ENCODE results near the gene NELL1. TPM values are rescaled to one million over a fixed set of nuclear protein-coding genes. Genes with fewer than 3 reads are reported as not detected.
"Not testable (repeated sequence)": the region's sequence is repeated elsewhere in the genome, so short reads cannot be mapped to it uniquely, and the experiment has no call there.

NELL1 gene
- total RNA-seq, 1 experiment from 2014 or later = 0.34 TPM

- in situ Hi-C loops (cut with HindIII; ENCODE audit: low sequenced_read_pairs) = no loop called here
- DNase-seq (ENCODE audit: low spot score) = no peak
Observed at GRCh38 chr11:21133244-21133643, 463.9 kb downstream of the NELL1 start.

DNA sequence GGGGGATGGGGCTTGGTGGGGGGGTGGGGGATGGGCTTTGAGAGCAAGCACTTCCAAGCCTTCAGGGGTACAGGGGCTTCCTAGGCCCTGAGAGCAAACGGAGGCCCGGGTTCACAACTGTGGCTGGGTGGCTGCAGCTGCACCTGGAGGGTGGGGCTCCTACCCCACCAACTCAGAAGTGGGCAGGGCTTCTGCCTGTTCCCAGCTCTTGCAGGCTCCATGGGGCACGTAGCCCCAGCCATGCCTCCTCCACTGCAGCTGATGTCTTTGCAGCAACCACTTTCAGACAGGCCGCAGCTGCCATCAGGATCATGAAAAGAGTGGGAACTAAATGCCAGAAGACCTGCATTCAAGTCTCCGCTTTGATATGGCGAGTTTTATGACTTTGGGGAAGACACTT lies 464.3 kb downstream of the NELL1 start:
- in situ Hi-C loops (cut with HindIII; ENCODE audit: low sequenced_read_pairs) = no loop called here

DNA sequence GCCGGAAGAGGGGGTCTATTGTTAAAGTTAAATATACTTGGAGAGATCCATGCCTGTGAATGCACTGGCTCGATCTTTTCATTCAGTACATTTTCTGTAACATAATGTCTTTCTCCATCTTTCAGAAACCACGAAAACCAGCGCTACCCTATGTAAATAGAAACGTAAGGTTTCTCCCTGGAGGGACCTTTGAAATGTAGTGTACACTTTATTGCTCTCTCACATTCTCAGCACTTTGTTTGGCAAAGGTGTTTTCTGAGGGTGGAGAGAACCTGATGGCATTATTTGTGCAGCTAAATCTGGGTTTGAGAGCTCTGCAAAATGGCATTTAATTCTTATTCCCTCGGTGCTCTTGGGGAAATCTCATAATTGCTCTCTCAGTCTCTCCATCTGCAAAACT lies 468.4 kb downstream of the NELL1 start:
- in situ Hi-C loops (cut with HindIII; ENCODE audit: low sequenced_read_pairs) = no loop called here

More for the DNA sequence above, 464.3 kb downstream of the NELL1 start:
- no peak for DNase-seq (ENCODE audit: low spot score)

DNA sequence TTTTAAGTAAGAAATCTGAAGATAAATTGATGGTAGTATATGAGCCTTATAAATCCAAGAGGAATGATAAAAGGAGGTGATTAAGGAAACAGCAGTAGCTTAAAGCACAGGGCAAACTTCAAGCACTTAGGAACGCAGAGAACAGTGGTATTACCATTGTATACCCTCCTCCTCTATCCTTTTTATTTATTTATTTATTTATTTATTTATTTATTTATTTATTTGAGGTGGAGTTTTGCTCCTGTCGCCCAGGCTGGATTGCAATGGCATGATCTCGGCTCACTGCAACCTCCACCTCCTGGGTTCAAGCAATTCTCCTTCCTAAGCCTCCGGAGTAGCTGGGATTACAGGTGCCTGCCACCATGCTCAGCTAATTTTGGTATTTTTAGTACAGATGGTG lies 472.2 kb downstream of the NELL1 start:
- in situ Hi-C loops (cut with HindIII; ENCODE audit: low sequenced_read_pairs); DNase-seq (ENCODE audit: low spot score): not testable (repeated sequence)

More for the DNA sequence above, 468.4 kb downstream of the NELL1 start:
- no peak for DNase-seq (ENCODE audit: low spot score)

DNA sequence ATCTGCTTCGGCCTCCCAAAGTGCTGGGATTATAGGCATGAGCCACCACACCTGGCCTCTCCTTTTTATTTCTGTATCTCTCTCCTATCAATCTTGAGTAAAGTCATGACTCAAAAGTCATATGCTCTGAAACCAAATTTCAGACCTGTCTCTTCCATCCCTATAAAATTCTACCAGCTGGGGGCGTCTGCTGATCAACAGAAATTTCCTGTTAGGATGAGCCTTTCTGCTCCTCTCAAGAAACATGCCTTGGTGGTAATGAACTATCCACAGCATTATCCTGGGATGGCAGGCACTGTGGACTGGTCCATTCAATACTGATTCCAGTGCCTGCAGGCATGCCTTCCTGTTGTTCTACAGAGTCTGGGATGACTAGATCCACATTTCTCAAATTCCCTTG lies 472.6 kb downstream of the NELL1 start:
- in situ Hi-C loops (cut with HindIII; ENCODE audit: low sequenced_read_pairs) = no loop called here
- no peak for DNase-seq (ENCODE audit: low spot score)

DNA sequence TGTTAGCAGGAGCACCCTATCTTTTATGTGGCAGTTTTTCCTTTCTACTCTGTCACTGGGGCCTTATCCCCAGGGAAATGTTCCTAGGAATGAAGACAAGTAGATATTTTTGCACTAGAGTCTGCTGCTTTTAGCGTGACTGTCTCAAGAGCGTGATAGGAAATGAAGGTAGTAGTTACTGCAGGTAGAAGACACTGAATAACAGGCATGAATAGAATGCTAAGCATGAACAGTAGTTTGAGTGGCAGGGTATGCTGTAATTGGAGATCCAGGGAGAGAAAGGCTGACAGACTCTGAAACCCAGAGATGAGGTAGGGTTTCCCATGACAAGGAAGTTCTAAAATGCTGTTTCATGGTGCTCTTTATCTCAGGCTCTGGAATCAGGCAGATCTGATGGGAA lies 475.1 kb downstream of the NELL1 start:
- no peak for DNase-seq (ENCODE audit: low spot score)
- in situ Hi-C loops (cut with HindIII; ENCODE audit: low sequenced_read_pairs) = no loop called here

DNA sequence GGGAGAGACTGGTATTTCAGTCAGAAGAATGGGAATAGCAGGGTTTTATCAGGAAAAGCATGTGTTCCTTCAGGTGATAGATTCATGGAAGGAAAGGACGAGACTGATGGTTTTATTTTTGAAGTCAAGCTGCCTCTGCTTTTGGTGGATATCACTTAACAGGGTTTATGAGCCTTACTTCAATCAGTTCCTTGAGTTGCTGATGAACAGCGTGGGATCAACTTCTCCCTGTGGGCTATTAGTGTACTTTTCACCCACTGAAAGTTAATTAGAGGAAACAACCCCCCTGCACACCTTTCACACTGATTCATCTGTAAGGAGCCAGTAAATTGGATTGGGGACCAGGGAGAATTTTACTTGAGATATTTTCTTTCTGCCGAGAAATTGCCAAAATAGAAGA lies 479.0 kb downstream of the NELL1 start:
- in situ Hi-C loops (cut with HindIII; ENCODE audit: low sequenced_read_pairs) = no loop called here
- no peak for DNase-seq (ENCODE audit: low spot score)

GRCh38 chr11:21160140-21160539 lies 490.8 kb downstream of the NELL1 start:
- in situ Hi-C loops (cut with HindIII; ENCODE audit: low sequenced_read_pairs) = no loop called here

GRCh38 chr11:21169639-21170038 lies 500.3 kb downstream of the NELL1 start:
- in situ Hi-C loops (cut with HindIII; ENCODE audit: low sequenced_read_pairs) = no loop called here
- DNase-seq (ENCODE audit: low spot score) = no peak

More at GRCh38 chr11:21160140-21160539, 490.8 kb downstream of the NELL1 start:
- no peak for DNase-seq (ENCODE audit: low spot score)

- DNase-seq (ENCODE audit: low spot score) = no peak
- in situ Hi-C loops (cut with HindIII; ENCODE audit: low sequenced_read_pairs) = no loop called here
Observed at GRCh38 chr11:21173476-21173875, 504.1 kb downstream of the NELL1 start.

GRCh38 chr11:21174781-21175180 lies 505.4 kb downstream of the NELL1 start:
- in situ Hi-C loops (cut with HindIII; ENCODE audit: low sequenced_read_pairs) = no loop called here

DNA sequence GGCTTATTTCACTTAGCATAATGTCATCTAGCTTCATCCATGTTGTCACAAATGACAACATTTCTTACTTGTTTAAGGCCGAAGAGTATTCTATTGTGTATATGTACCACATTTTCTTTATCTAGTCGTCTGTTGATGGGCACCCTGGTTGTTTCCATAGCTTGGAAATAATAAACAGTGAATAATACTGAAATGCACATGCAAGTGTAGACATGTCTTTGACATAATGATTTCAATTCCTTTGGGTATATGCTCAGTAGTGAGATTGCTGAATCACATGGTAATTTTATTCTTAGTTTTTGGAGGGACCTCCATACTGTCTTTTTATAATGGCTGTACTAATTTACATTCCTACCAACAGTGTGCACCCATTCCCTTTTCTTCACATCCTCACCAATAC lies 508.0 kb downstream of the NELL1 start:
- in situ Hi-C loops (cut with HindIII; ENCODE audit: low sequenced_read_pairs) = no loop called here
- DNase-seq (ENCODE audit: low spot score) = no peak

More at GRCh38 chr11:21174781-21175180, 505.4 kb downstream of the NELL1 start:
- no peak for DNase-seq (ENCODE audit: low spot score)

- DNase-seq (ENCODE audit: low spot score) = no peak
- in situ Hi-C loops (cut with HindIII; ENCODE audit: low sequenced_read_pairs) = no loop called here
Observed at GRCh38 chr11:21179770-21180169, 510.4 kb downstream of the NELL1 start.

DNA sequence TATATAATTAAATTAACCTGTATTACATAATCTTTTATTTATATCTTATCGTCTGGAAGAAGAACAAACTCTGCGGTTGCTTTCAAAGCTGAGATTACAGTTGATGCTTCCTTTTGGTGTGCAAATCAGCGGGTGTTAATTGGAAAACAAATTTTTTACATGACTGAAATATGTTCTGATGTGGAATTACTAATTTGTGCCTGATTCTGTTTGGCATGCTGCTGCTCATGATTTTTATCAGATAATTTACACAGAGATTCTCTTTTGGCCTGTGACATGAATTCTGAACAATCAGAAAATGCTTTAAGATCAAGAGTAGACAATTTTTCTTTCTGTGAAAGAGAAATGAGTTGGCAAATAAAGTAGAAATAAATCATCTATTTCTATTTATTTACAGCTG lies 510.8 kb downstream of the NELL1 start:
- DNase-seq (ENCODE audit: low spot score) = no peak
- in situ Hi-C loops (cut with HindIII; ENCODE audit: low sequenced_read_pairs) = no loop called here

GRCh38 chr11:21185959-21186358 lies 516.6 kb downstream of the NELL1 start:
- in situ Hi-C loops (cut with HindIII; ENCODE audit: low sequenced_read_pairs) = no loop called here

GRCh38 chr11:21190181-21190580 lies 520.8 kb downstream of the NELL1 start:
- in situ Hi-C loops (cut with HindIII; ENCODE audit: low sequenced_read_pairs) = no loop called here
- no peak for DNase-seq (ENCODE audit: low spot score)

More at GRCh38 chr11:21185959-21186358, 516.6 kb downstream of the NELL1 start:
- DNase-seq (ENCODE audit: low spot score) = no peak

DNA sequence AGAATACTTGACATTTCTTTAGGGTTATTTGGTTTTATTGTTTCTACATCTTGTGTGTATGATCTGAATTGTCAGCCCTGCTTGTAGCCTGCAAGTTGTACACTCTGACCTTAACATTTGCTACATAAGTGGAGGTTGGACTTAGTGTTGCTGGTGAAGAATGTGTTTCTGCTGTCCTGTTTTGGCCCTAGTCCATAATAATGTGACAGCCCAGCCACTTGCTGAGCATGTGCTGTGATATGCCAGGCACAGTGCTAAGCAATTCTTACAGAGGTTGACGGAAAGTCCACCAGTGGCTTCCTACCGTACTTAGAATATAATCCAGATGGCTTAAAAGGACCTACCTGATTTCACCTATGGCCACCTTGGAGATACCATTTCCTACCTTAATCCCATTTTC lies 526.6 kb downstream of the NELL1 start:
- DNase-seq (ENCODE audit: low spot score) = no peak
- in situ Hi-C loops (cut with HindIII; ENCODE audit: low sequenced_read_pairs) = no loop called here

DNA sequence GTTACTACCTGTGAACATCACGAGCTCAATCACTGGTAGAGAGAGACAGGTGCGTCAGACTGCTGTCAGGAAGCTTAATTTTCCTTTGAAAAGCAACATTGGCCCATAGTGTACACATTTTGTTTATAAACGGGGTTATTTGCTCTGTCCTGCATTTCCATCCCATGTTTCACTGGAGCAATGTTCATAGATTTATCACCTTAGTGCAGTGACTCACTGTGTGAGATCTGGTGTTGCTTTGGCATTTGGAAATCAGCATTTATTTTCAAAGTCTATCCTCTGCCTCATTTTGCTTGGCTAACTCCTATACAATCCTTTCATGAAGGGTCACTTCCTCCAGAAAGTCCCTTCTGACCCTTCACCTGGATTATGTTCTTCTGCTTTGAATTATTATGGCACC lies 529.1 kb downstream of the NELL1 start:
- no peak for DNase-seq (ENCODE audit: low spot score)
- in situ Hi-C loops (cut with HindIII; ENCODE audit: low sequenced_read_pairs) = no loop called here

GRCh38 chr11:21205205-21205604 lies 535.8 kb downstream of the NELL1 start:
- DNase-seq (ENCODE audit: low spot score) = no peak
- in situ Hi-C loops (cut with HindIII; ENCODE audit: low sequenced_read_pairs) = no loop called here

GRCh38 chr11:21225860-21226259 lies 556.5 kb downstream of the NELL1 start:
- no peak for DNase-seq (ENCODE audit: low spot score)
- in situ Hi-C loops (cut with HindIII; ENCODE audit: low sequenced_read_pairs) = no loop called here

GRCh38 chr11:21229224-21229623 lies 559.8 kb downstream of the NELL1 start:
- DNase-seq (ENCODE audit: low spot score) = no peak
- in situ Hi-C loops (cut with HindIII; ENCODE audit: low sequenced_read_pairs) = no loop called here

DNA sequence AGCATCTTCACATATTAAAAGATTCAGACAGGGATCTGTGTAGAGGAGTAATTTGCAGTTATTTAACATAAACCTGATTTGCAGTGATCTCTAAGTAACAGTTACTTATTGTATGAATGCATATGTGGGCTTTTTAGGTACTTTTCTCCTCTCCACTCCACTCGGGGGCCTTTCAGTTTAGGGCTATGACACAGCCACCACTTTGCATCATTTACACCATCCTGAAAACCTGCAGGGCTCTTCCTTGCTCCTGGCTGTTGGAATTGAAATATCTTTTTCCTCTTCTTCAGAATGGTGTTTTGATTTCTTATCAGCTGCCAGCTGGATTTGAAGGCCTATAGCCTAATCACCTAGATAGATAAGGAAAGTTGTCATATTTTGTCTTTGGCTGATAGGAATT lies 580.8 kb downstream of the NELL1 start:
- no peak for DNase-seq (ENCODE audit: low spot score)
- in situ Hi-C loops (cut with HindIII; ENCODE audit: low sequenced_read_pairs) = no loop called here
